ENCODE data around the gene SECISBP2L.

The SECISBP2L gene

DNA sequence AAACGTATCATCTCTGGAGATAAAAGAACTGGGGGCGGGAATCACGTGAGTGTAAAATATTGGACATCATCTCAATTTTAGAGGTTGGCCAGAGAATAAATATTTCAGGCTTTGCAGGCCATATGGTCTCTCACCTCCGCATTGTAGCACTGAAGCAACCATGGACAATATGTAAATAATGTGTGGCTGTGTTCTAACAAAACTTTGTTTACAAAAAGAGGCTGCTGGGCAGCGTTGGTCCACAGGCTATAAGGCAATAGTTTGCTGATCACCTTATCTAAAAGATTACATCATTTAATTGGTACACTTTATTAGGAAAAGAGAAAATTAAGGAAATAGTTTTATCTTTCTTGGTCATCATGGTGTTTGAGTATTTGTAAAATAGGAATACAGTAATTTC, 60.0 kb downstream of the SECISBP2L start:
- no peak for TF ChIP-seq CTCF (IDR thresholded peaks at IDR 0.05; ENCODE audit: low read depth, low read length)
- no peak for DNase-seq (ENCODE audit: low read depth in 2 of 2)
- no peak overlapping the region for H3K4me3 ChIP-seq (replicated peaks in 1 of 2; ENCODE audit: low read depth in 2 of 2, low read length in 2 of 2)

DNA sequence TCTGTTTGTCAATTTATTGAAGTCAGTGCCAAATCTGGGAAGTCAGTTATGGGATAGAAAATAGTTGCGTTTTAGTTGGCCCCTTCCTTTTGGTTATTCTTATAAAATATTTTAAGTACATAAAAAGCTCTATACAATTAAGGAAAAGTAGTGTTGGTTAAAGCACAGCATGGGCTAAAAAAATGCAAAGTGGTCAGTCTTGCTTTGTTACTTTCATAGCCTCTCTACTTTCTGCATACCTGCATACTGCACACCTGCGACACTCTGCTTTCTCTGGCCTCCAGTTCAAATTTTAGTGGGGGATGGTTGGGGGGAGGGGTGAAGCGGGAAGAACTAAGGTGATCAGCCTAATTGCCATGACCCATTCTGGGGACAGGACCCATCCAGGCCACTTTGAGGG, 60.7 kb downstream of the SECISBP2L start:
- no peak for TF ChIP-seq CTCF (IDR thresholded peaks at IDR 0.05; ENCODE audit: low read depth, low read length)
- DNase-seq (ENCODE audit: low read depth in 2 of 2), result no peak
- no peak overlapping the region for H3K4me3 ChIP-seq (replicated peaks in 1 of 2; ENCODE audit: low read depth in 2 of 2, low read length in 2 of 2)

DNA sequence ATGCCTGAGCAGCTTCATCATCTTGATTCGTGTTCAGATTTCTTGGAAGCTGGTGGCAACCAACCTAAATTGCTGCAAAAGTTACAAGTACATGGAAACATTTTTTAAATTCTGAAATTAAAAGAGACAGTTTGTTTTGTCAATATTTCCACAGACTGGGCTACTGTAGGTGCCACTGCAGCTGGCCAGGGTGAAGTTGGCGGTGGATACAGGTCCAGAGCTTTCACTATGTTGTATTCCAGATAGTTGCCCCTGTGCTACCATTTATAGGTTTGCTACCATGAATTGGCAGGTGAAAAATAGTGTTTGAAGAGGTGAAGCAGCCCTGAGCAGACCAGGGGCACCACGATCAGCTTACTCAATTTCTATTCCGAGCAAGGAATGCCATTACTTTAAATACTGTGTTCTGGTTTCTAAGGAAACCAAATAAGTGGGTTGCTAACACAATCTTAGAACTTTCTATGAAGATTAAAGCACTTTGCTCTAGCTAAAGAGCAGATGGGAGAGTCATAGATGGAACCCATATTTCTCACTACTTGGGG, 61.4 kb downstream of the SECISBP2L start:
- peak in 1 of 2 donors; percentile 10 for DNase-seq (ENCODE audit: low read depth in 2 of 2)
- no peak for TF ChIP-seq CTCF (IDR thresholded peaks at IDR 0.05; ENCODE audit: low read depth, low read length)
- no peak overlapping the region for H3K4me3 ChIP-seq (replicated peaks in 1 of 2; ENCODE audit: low read depth in 2 of 2, low read length in 2 of 2)

DNA sequence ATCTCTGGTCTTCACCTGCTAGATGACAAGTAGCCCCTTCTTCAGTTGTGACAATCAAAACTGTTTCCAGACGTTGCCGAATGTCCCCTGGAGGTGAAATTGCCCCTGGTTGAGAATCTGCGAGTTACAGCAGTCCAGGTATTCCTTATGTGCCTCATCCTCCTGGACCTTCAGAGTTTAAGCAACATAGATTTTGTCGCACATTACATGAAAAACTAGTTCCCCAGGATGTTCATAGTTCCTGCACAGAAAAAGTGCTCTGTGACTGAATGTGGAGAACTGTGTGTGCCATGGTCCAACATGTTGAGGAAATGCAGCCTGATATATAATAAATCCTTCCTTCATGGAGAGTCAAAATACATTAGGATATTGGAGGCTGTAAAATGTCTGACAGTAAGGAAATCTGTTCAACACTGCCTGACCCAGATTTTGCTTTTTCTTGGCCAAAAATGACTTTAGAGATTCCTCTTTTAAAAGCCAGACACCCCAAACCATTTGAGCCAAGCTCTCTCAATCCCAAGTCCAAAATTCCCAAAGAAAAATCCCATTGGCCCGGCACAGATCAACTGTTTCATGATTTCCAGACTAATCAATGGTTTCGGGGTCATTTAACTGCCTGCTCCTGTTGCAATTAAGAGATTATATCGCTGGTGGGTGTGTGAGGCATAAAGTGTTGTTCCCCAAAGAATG, 62.1 kb downstream of the SECISBP2L start:
- H3K4me3 ChIP-seq (replicated peaks in 1 of 2; ENCODE audit: low read depth in 2 of 2, low read length in 2 of 2), result no peak overlapping the region
- TF ChIP-seq CTCF (IDR thresholded peaks at IDR 0.05; ENCODE audit: low read depth, low read length), result no peak
- no peak for DNase-seq (ENCODE audit: low read depth in 2 of 2)

GRCh38 chr15:48983300-48983699, 62.9 kb downstream of the SECISBP2L start:
- TF ChIP-seq CTCF (IDR thresholded peaks at IDR 0.05; ENCODE audit: low read depth, low read length), result no peak

DNA sequence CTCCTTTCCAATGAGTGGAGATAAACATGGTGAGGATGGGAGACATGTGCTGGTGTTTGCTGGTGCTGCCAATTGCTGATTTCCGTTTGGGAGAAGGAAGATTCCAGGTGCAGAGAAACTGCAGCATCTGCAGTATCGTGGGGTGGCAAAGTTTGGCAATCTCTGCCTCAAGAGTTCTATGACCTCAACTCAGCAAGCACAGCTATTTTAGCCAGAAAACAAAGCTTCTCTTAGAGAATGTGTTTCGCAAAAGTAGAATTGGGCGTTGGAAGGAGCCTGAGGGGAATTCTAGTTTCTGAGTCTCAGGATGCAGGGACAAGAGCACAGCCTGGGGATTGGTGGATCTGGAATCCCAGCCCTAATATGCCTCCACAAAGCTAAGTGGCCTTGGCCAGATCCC, 64.3 kb downstream of the SECISBP2L start:
- TF ChIP-seq CTCF (IDR thresholded peaks at IDR 0.05; ENCODE audit: low read depth, low read length), result no peak
- DNase-seq (ENCODE audit: low read depth in 2 of 2), result peak in 1 of 2 donors; percentile 18
- H3K4me3 ChIP-seq (replicated peaks in 1 of 2; ENCODE audit: low read depth in 2 of 2, low read length in 2 of 2), result no peak overlapping the region

More at GRCh38 chr15:48983300-48983699, 62.9 kb downstream of the SECISBP2L start:
- no peak for DNase-seq (ENCODE audit: low read depth in 2 of 2)
- H3K4me3 ChIP-seq (replicated peaks in 1 of 2; ENCODE audit: low read depth in 2 of 2, low read length in 2 of 2), result no peak overlapping the region

All from cardiac fibroblast (primary cell).